Activated CD4-positive, alpha-beta T cell treated with anti-CD3 and anti-CD28 coated beads, Interleukin-2, amount 50 U/mL, for 16 hours (primary cell): Measurements from ENCODE around the gene AGMO.

ENCODE experiments used
- DNase-seq: peaks from one replicate; pipeline ENCODE4 v3.0.0-alpha.2; 2020

AGMO gene

DNA sequence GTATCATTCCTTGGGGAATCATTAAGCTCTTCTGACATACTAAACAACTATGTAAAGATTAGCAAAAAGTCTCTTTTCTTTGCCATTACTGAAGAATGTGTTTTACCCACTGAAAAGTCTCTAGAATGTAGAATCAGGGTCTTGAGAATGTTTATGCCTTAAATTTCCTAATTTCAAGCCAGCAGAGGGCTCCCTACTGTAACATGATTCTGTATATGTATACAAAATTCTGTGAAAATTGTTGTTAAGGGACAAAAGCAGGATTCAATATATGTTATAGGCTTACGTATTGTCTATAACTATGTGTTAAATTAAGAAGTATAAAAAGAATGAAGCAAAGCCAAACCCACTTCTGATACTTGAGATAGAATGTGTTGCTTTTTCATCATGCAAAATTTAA lies 362.3 kb downstream of the AGMO start:
- DNase-seq, result no peak

DNA sequence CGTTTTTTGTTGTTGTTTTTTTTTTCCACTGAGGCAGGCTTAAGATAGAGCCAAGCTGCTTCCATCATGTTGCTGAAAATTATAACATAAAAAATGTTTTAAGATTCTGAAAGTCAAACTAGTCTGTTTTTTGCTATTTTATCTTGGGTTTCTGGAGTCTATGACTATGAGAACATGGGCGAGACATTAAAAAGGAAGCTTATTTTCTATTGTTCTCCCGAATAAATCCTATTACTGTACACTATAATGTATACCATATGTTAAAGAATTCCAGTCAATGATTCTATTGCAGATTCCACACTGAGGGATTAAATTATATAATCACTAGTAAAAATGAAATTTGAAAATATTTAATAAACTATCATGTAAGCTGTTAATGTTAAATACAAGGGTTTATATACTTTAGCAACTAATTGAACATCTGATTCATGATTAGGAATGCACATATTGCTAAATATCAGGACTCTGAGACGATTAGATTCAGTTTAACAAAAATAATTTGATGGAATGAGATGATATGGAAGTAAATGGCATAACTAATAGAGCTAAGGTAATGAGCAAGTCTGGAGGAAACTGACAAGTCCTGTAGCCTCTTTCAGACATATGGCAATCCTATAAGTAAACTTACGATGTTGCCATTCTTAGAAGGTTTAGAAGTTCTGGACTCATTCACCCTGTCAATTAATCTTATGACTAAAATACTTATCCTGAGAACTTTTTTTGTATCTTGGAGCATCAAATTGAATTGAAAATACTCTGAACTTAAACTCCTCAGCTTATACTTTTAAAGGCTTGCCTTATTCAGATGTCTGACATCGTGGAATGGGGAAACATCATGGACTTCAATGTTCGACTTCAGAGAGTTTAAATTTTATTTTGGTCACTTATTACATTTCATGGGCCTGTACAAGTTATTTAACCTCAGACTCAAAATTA lies 364.5 kb downstream of the AGMO start:
- DNase-seq, result no peak

DNA sequence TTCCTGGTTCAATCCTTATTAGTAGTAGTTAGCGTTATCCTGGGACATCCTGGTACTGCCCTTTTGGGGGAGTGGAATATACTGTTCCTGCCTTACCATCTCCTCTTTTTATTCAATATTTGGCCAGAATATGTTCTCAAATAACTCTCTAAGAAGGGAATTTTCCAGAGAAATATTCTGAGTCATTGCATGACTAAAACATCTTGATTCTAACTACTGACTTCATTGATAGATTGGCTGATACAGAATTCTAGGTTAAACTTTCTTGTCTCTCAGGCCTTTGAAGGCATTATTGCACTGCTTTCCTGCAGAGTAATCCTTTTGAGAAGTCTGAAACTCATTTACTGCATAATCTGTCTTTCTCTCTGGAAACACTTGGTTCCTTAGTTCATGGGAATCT lies 383.8 kb downstream of the AGMO start:
- no peak for DNase-seq

DNA sequence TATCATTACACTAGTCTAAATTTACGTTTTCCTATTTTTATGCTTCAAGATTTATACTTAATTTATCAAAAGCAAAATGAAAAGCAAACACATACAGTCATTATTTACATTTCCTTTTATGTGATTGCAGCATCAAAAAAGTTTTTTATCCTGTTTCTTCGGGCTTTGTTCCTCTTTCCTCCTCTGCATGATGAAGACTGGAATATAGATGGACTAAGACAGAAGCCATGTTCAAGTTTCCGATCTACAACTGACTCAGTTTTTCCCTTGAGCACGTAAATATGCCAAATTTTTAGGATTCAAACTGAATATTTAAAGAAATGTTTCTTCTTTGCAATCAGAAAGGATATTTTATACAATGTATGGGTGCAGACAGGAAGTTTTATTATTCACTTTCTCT lies 385.7 kb downstream of the AGMO start:
- no peak for DNase-seq

DNA sequence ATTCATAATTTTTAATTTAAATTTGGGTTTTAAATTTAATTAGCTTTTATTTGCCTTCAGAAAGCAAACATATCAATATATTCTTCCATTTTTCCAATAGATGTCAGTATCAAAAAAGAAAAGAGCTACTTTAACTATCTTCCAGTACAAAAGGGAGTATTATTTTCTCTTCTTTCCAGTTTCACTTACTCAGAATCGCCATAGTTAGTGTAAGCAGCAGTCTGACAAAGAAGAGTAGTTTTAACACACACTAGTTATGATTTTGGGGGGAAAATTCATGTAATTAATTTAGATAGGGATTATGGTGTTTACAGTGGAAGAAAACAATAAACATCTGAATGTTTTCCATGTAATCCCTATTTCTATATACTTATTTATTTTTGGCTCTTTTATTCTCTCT lies 386.7 kb downstream of the AGMO start:
- no peak for DNase-seq

DNA sequence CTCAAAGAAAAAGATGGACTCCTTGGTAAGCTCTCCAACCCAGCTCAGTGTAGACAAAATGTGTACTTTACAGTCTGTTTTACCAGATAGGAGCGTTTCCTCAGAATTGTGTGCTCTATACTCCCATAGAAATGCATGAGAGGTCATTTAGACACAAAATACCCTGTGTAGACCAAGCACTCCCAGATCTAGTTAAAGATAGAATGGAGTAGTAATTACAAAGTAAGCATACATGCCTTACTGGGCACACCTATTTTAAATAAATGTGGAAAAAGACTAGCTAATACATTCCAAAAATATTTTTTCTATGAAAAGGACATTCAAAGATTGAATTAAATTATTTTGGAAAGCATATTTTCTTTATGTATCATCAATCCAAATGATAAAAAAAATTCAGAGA lies 387.3 kb downstream of the AGMO start:
- no peak for DNase-seq

DNA sequence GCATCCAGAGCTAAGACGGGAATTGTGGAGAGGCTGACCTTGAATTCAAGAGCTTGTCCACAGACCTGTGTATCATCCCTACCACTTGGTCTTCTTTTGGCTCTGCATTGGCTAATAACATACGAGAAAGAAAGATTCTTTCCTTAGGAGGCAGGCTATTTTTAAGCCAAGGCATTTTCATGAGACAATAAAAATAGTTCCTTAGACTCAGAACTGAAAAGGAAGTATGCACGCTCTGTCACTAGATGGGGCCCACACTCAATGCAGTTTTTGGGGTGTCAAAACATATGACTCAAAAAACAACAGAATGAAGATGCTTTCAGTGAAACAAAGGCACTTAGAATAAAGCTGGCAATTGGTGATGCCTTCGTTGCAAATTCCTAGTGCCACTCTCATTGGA lies 393.3 kb downstream of the AGMO start:
- DNase-seq, result no peak

DNA sequence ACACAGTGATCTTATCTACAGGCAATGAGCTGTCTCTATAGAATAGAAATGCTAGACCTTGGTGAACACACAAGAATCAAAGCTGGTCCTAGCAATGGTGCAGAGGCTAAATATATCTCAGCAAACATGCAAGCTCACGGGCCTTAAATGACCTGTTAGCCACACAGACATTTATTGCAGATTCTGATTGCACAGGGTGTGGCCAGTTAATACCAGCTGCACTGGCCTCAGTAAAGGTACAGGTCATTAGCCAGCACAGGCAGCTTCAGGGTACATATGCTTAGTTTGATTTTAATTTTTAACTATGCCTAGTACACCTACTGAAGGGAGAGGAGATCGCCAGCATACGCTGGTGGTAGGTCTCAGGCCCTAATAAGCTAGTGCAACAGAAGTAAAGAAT lies 393.9 kb downstream of the AGMO start:
- DNase-seq, result no peak

DNA sequence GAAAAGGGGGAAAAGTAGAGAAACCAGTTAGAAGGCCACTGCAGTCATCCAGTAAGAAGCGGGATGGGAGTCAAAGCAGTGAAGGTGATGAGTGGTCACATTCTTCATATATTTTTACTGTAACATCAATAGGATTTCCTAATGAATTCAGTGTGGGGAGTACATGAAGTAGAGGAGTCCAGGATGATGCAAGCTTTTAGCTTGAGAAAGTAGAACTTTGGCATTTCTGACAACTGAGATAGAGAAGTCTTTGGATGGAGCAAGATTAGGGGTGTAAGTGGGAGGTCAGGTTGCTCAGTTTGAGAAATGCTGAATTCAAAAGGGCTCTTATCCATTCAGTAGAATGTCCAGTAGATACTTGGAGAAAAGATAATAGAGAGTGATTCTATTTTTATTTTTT lies 395.2 kb downstream of the AGMO start:
- DNase-seq, result no peak

DNA sequence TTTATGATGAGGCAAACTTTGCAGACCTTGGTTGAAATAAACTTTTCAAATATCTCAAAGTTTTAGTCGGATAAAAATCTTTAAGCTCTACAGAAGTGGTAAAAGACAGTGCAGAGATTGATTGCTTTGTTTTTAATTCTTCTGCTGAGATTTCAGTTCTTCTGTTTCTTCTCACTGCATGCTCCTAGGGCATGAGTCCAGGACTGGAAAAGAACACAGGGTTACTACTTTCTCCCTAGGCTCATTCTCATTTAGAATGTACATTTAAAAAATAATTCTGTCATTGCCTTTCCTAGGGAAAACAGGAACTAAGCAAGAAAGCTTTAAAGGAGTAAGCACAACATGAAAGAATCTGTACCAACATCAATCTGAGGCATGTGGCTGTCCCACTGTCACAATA lies 402.6 kb downstream of the AGMO start:
- DNase-seq, result no peak

DNA sequence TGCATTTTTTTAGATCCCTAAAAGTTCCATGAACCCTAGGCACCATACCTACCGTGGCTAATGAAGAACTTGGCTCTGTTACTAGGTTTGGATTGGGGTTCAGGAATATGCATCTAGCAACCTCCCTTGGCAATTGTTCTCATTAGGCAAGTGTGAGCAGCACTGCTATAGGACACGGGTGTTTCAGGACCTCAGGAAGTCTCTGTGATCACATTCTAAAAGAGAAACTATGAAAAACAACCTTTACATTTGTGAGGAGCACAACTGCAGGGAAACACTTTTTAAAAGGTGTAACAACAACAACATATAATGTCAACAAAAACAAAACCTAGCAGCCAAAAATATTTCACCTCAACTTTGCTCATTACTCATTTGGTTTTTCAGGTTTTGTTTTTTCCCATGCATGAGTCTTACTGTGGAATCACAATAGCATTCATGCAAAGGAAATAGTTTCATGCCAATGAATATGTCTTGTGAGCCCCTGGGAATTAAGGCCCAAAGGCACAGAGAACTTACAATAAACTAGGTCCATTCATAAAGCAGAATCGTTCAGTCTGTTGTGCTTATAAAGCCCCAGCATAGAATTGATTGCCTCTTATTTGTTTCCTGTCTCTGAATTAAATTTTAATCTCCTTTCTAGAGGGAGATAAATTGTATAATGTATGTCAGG lies 403.5 kb downstream of the AGMO start:
- no peak for DNase-seq
